SK-N-MC (cell line): Measurements from ENCODE around the gene ARHGAP44.

Experiments used
- FOXP2 ChIP-seq: optimal IDR thresholded peaks from 2 replicates; pipeline ENCODE3; 2011; ENCODE audit warnings: mild to moderate bottlenecking, moderate library complexity; ENCODE audit not compliant: insufficient read depth; ENCODE audit errors: extremely low read length, control extremely low read depth
- POLR2AphosphoS5 ChIP-seq: IDR thresholded peaks from 2 replicates; pipeline ENCODE4 v1.6.1; 2012; ENCODE audit warnings: mild to moderate bottlenecking, low read depth, low read length, borderline replicate concordance

- no peak for TF ChIP-seq POLR2AphosphoS5
- TF ChIP-seq FOXP2, result no peak
Observed at GRCh38 chr17:12773153-12773552, 16.1 kb upstream of the ARHGAP44 start.
